ENCODE measurements around the gene ATP11A.

The ATP11A gene

GRCh38 chr13:112876305-112877000 is 186.6 kb downstream of the ATP11A start:
- no peak for DNase-seq
- Histone ChIP-seq H3K4me3 (ENCODE audit: insufficient read depth, low read depth, low read length, poor library complexity, severe bottlenecking) (no peak overlapping the region), H3K27ac (ENCODE audit: insufficient read depth, low read length, poor library complexity, severe bottlenecking) (no peak overlapping the region), H3K9me3 (ENCODE audit: control insufficient read depth, low read length) (no peaks in the 10 kb centered on the region), H3K4me1 (ENCODE audit: control insufficient read depth, insufficient read depth, low read length, poor library complexity, severe bottlenecking) (peaks cover 4% of the 10 kb centered on the region), H3K36me3 (ENCODE audit: control insufficient read depth, insufficient read depth, low read length) (peaks cover 21% of the 10 kb centered on the region), H3K27me3 (replicated peaks; ENCODE audit: control insufficient read depth, insufficient read depth, low read length, poor library complexity, severe bottlenecking) (no peaks in the 10 kb centered on the region)

- no peaks in the 10 kb centered on the region for H3K27me3 ChIP-seq (replicated peaks; ENCODE audit: control insufficient read depth, insufficient read depth, low read length, poor library complexity, severe bottlenecking)
- H3K4me1 ChIP-seq (ENCODE audit: control insufficient read depth, insufficient read depth, low read length, poor library complexity, severe bottlenecking) = peaks cover 4% of the 10 kb centered on the region
- no peak overlapping the region for H3K27ac ChIP-seq (ENCODE audit: insufficient read depth, low read length, poor library complexity, severe bottlenecking)
- peaks cover 26% of the 10 kb centered on the region for H3K36me3 ChIP-seq (ENCODE audit: control insufficient read depth, insufficient read depth, low read length)
- H3K9me3 ChIP-seq (ENCODE audit: control insufficient read depth, low read length) = no peaks in the 10 kb centered on the region
- no peak for DNase-seq
- H3K4me3 ChIP-seq (ENCODE audit: insufficient read depth, low read depth, low read length, poor library complexity, severe bottlenecking) = no peak overlapping the region
Measured at GRCh38 chr13:112877066-112877465, 187.2 kb downstream of the ATP11A start.

- DNase-seq = no peak
- no peaks in the 10 kb centered on the region for H3K9me3 ChIP-seq (ENCODE audit: control insufficient read depth, low read length)
- peaks cover 31% of the 10 kb centered on the region for H3K36me3 ChIP-seq (ENCODE audit: control insufficient read depth, insufficient read depth, low read length)
- no peaks in the 10 kb centered on the region for H3K27me3 ChIP-seq (replicated peaks; ENCODE audit: control insufficient read depth, insufficient read depth, low read length, poor library complexity, severe bottlenecking)
- H3K27ac ChIP-seq (ENCODE audit: insufficient read depth, low read length, poor library complexity, severe bottlenecking) = no peak overlapping the region
- H3K4me3 ChIP-seq (ENCODE audit: insufficient read depth, low read depth, low read length, poor library complexity, severe bottlenecking) = no peak overlapping the region
- peaks cover 4% of the 10 kb centered on the region for H3K4me1 ChIP-seq (ENCODE audit: control insufficient read depth, insufficient read depth, low read length, poor library complexity, severe bottlenecking)
Measured at GRCh38 chr13:112877539-112877938, 187.7 kb downstream of the ATP11A start.

GRCh38 chr13:112877976-112878955 is 188.4 kb downstream of the ATP11A start:
- peaks cover 33% of the 10 kb centered on the region for H3K36me3 ChIP-seq (ENCODE audit: control insufficient read depth, insufficient read depth, low read length)
- H3K4me3 ChIP-seq (ENCODE audit: insufficient read depth, low read depth, low read length, poor library complexity, severe bottlenecking) = no peak overlapping the region
- DNase-seq = no peak
- no peaks in the 10 kb centered on the region for H3K9me3 ChIP-seq (ENCODE audit: control insufficient read depth, low read length)
- H3K4me1 ChIP-seq (ENCODE audit: control insufficient read depth, insufficient read depth, low read length, poor library complexity, severe bottlenecking) = peaks cover 4% of the 10 kb centered on the region
- no peaks in the 10 kb centered on the region for H3K27me3 ChIP-seq (replicated peaks; ENCODE audit: control insufficient read depth, insufficient read depth, low read length, poor library complexity, severe bottlenecking)
- H3K27ac ChIP-seq (ENCODE audit: insufficient read depth, low read length, poor library complexity, severe bottlenecking) = no peak overlapping the region

- no peak overlapping the region for H3K4me3 ChIP-seq (ENCODE audit: insufficient read depth, low read depth, low read length, poor library complexity, severe bottlenecking)
- H3K9me3 ChIP-seq (ENCODE audit: control insufficient read depth, low read length) = no peaks in the 10 kb centered on the region
- H3K36me3 ChIP-seq (ENCODE audit: control insufficient read depth, insufficient read depth, low read length) = peaks cover 33% of the 10 kb centered on the region
- no peak overlapping the region for H3K27ac ChIP-seq (ENCODE audit: insufficient read depth, low read length, poor library complexity, severe bottlenecking)
- no peaks in the 10 kb centered on the region for H3K27me3 ChIP-seq (replicated peaks; ENCODE audit: control insufficient read depth, insufficient read depth, low read length, poor library complexity, severe bottlenecking)
- DNase-seq = no peak
- no peaks in the 10 kb centered on the region for H3K4me1 ChIP-seq (ENCODE audit: control insufficient read depth, insufficient read depth, low read length, poor library complexity, severe bottlenecking)
Measured at GRCh38 chr13:112879283-112879833, 189.5 kb downstream of the ATP11A start.

- Histone ChIP-seq H3K9me3 (ENCODE audit: control insufficient read depth, low read length) (no peaks in the 10 kb centered on the region), H3K4me3 (ENCODE audit: insufficient read depth, low read depth, low read length, poor library complexity, severe bottlenecking) (no peak overlapping the region), H3K27me3 (replicated peaks; ENCODE audit: control insufficient read depth, insufficient read depth, low read length, poor library complexity, severe bottlenecking) (no peaks in the 10 kb centered on the region), H3K4me1 (ENCODE audit: control insufficient read depth, insufficient read depth, low read length, poor library complexity, severe bottlenecking) (no peaks in the 10 kb centered on the region), H3K27ac (ENCODE audit: insufficient read depth, low read length, poor library complexity, severe bottlenecking) (no peak overlapping the region), H3K36me3 (ENCODE audit: control insufficient read depth, insufficient read depth, low read length) (peaks cover 33% of the 10 kb centered on the region)
- DNase-seq = no peak
Measured at GRCh38 chr13:112880221-112880641, 190.4 kb downstream of the ATP11A start.

GRCh38 chr13:112880976-112881540 is 191.2 kb downstream of the ATP11A start:
- Histone ChIP-seq H3K4me3 (ENCODE audit: insufficient read depth, low read depth, low read length, poor library complexity, severe bottlenecking) (no peak overlapping the region), H3K9me3 (ENCODE audit: control insufficient read depth, low read length) (no peaks in the 10 kb centered on the region), H3K4me1 (ENCODE audit: control insufficient read depth, insufficient read depth, low read length, poor library complexity, severe bottlenecking) (no peaks in the 10 kb centered on the region), H3K36me3 (ENCODE audit: control insufficient read depth, insufficient read depth, low read length) (peaks cover 33% of the 10 kb centered on the region), H3K27ac (ENCODE audit: insufficient read depth, low read length, poor library complexity, severe bottlenecking) (no peak overlapping the region), H3K27me3 (replicated peaks; ENCODE audit: control insufficient read depth, insufficient read depth, low read length, poor library complexity, severe bottlenecking) (no peaks in the 10 kb centered on the region)
- DNase-seq = no peak

- Histone ChIP-seq H3K36me3 (ENCODE audit: control insufficient read depth, insufficient read depth, low read length) (peaks cover 33% of the 10 kb centered on the region), H3K4me3 (ENCODE audit: insufficient read depth, low read depth, low read length, poor library complexity, severe bottlenecking) (no peak overlapping the region), H3K27ac (ENCODE audit: insufficient read depth, low read length, poor library complexity, severe bottlenecking) (no peak overlapping the region), H3K9me3 (ENCODE audit: control insufficient read depth, low read length) (no peaks in the 10 kb centered on the region), H3K4me1 (ENCODE audit: control insufficient read depth, insufficient read depth, low read length, poor library complexity, severe bottlenecking) (no peaks in the 10 kb centered on the region), H3K27me3 (replicated peaks; ENCODE audit: control insufficient read depth, insufficient read depth, low read length, poor library complexity, severe bottlenecking) (no peaks in the 10 kb centered on the region)
- DNase-seq = no peak
Measured at GRCh38 chr13:112881656-112882554, 192.1 kb downstream of the ATP11A start.

GRCh38 chr13:112882555-112883024 is 192.8 kb downstream of the ATP11A start:
- no peak for DNase-seq
- Histone ChIP-seq H3K27me3 (replicated peaks; ENCODE audit: control insufficient read depth, insufficient read depth, low read length, poor library complexity, severe bottlenecking) (no peaks in the 10 kb centered on the region), H3K4me3 (ENCODE audit: insufficient read depth, low read depth, low read length, poor library complexity, severe bottlenecking) (no peak overlapping the region), H3K9me3 (ENCODE audit: control insufficient read depth, low read length) (no peaks in the 10 kb centered on the region), H3K36me3 (ENCODE audit: control insufficient read depth, insufficient read depth, low read length) (peaks cover 33% of the 10 kb centered on the region), H3K27ac (ENCODE audit: insufficient read depth, low read length, poor library complexity, severe bottlenecking) (no peak overlapping the region), H3K4me1 (ENCODE audit: control insufficient read depth, insufficient read depth, low read length, poor library complexity, severe bottlenecking) (no peaks in the 10 kb centered on the region)
